ENCODE measurements around the gene C5.

Gene C5

DNA sequence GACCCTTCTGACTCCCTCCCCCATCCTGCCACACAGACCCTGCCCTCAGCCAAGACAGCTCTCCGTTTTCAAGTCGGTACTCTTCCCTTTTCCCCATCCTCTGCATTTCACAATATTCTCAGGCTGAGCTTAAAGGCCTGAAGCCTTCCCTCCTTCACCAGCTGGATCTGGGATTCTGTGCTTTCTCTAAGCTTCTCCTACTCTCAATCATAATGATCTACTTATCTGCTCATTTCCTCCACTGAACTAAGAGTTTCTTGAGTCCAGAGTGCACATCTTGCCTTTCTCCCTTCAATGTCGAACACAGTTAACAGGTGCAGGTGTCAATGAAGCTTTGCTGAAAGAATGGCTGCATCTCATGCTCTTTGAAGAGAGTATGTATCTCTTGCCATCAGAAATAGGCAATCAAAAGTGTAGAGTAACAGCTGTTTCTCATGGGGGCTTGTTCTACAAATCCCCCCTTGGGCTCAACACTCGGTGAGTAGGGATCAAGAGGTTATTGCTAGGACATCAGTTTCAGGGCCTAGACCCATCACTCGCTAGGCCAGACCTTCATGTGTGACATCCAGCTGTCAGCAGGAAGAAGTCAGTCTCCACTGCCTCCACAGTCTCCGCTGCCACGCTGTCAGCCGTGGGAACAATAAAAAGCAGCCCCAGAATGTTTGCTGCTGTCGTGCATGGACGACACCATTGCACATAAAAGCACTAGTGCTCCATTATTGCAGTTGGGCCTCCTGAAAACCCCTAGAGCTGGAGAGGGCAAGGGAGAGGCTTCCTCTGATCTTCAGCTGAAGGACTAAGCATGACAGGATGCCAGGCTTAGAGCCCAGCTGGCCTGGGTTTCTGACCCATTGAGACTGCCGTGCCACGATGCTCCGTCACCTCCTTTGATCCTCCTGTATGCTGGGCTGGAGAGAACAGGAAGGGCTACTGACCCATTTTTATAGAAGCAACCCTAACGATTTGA lies 147.2 kb downstream of the C5 start:
- H3K36me3 ChIP-seq (ENCODE audit: control insufficient read depth in 1 of 2, insufficient read depth in 2 of 2, low read length in 2 of 2) = peaks cover 0 to 7% of the 10 kb centered on the region in 2 donors
- H3K27ac ChIP-seq (ENCODE audit: low read length) = no peak overlapping the region
- H3K9me3 ChIP-seq (ENCODE audit: control insufficient read depth in 1 of 2, low read length in 2 of 2) = no peaks in the 10 kb centered on the region
- no peaks in the 10 kb centered on the region for H3K27me3 ChIP-seq (ENCODE audit: low read depth, low read length)
- no peaks in the 10 kb centered on the region for H3K4me1 ChIP-seq (ENCODE audit: control insufficient read depth in 1 of 2, insufficient read depth in 2 of 2, low read length in 2 of 2)
- no peak overlapping the region for H3K4me3 ChIP-seq (ENCODE audit: low read depth in 1 of 2, low read length in 2 of 2)
